HFFc6 (cell line): ENCODE results near the gene ANKRD55. TPM values are rescaled to one million over a fixed set of nuclear protein-coding genes. Genes with fewer than 3 reads are reported as not detected.

Experiments
- DNase-seq: peaks from one replicate; pipeline ENCODE4 v3.0.0-alpha.2; 2018
- H3K27ac Mint-ChIP-seq: 2 replicates; pipeline ENCODE4 v1.8.0; 2020; ENCODE audit warnings: mild to moderate bottlenecking, mixed read lengths
- H3K27me3 Mint-ChIP-seq: 2 replicates; pipeline ENCODE4 v1.8.0; 2021; ENCODE audit warnings: mild to moderate bottlenecking, moderate library complexity, mixed read lengths; ENCODE audit not compliant: insufficient read depth
- H3K36me3 Mint-ChIP-seq: 2 replicates; pipeline ENCODE4 v1.8.0; 2021; ENCODE audit warnings: low read depth, mixed read lengths
- H3K4me1 Mint-ChIP-seq: 2 replicates; pipeline ENCODE4 v1.8.0; 2020; ENCODE audit warnings: low read depth, mixed read lengths
- H3K4me3 Mint-ChIP-seq: 2 replicates; pipeline ENCODE4 v1.8.0; 2020; ENCODE audit warnings: mild to moderate bottlenecking, moderate library complexity, mixed read lengths
- H3K9me3 Mint-ChIP-seq: 2 replicates; pipeline ENCODE4 v1.8.0; 2020; ENCODE audit warnings: mild to moderate bottlenecking, mixed read lengths
- CTCF ChIP-seq: fragments of 200-600 bp; sonication (generic); IDR thresholded peaks from 2 replicates; pipeline ENCODE4 v1.5.0; 2021; ENCODE audit warnings: antibody characterized with exemption, mild to moderate bottlenecking
- total RNA-seq, 6 experiments: library from RNA; stranded (reverse); fragmentation: NEBNext Ultra II Directional; extraction: Animal tissue kit (Norgen Biotek cat#: 25700); gene quantifications; 2 replicates in 1 of 6; 3 replicates in 5 of 6; pipeline ENCODE4 v1.2.3, GENCODE V29; 2021

Gene ANKRD55
- total RNA-seq, 6 experiments from 2014 or later: not detected

GRCh38 chr5:56071470-56071869 lies 161.7 kb downstream of the ANKRD55 start:
- Mint-ChIP-seq H3K4me1 (peaks cover 30% of the 10 kb centered on the region), H3K27me3 (peaks cover 7% of the 10 kb centered on the region), H3K27ac (no peak overlapping the region), H3K4me3 (no peak overlapping the region), H3K36me3 (no peaks in the 10 kb centered on the region), H3K9me3 (no peaks in the 10 kb centered on the region)
- DNase-seq: no peak
- TF ChIP-seq CTCF: no peak

GRCh38 chr5:56070851-56071465 lies 162.2 kb downstream of the ANKRD55 start:
- Mint-ChIP-seq H3K27me3 (peaks cover 7% of the 10 kb centered on the region), H3K4me1 (peaks cover 30% of the 10 kb centered on the region), H3K27ac (no peak overlapping the region), H3K4me3 (no peak overlapping the region), H3K9me3 (no peaks in the 10 kb centered on the region), H3K36me3 (no peaks in the 10 kb centered on the region)
- DNase-seq: no peak
- TF ChIP-seq CTCF: no peak

GRCh38 chr5:56069652-56070226 lies 163.4 kb downstream of the ANKRD55 start:
- Mint-ChIP-seq H3K4me3 (no peak overlapping the region), H3K36me3 (no peaks in the 10 kb centered on the region), H3K27ac (no peak overlapping the region), H3K4me1 (peaks cover 32% of the 10 kb centered on the region), H3K27me3 (peaks cover 5% of the 10 kb centered on the region), H3K9me3 (no peaks in the 10 kb centered on the region)
- TF ChIP-seq CTCF: no peak
- no peak for DNase-seq

GRCh38 chr5:56066931-56067450 lies 166.1 kb downstream of the ANKRD55 start:
- Mint-ChIP-seq H3K27ac (no peak overlapping the region), H3K4me1 (peaks cover 25% of the 10 kb centered on the region), H3K36me3 (no peaks in the 10 kb centered on the region), H3K9me3 (no peaks in the 10 kb centered on the region), H3K27me3 (peaks cover 5% of the 10 kb centered on the region), H3K4me3 (no peak overlapping the region)
- TF ChIP-seq CTCF: no peak
- DNase-seq: no peak

GRCh38 chr5:56064984-56065383 lies 168.1 kb downstream of the ANKRD55 start:
- H3K4me1 Mint-ChIP-seq: peaks cover 8% of the 10 kb centered on the region; the same call in 1 of the 2 replicates
- no peak overlapping the region for H3K27ac Mint-ChIP-seq
- DNase-seq: no peak
- H3K36me3 Mint-ChIP-seq: no peaks in the 10 kb centered on the region
- no peak overlapping the region for H3K4me3 Mint-ChIP-seq
- peaks cover 7% of the 10 kb centered on the region for H3K27me3 Mint-ChIP-seq
- H3K9me3 Mint-ChIP-seq: no peaks in the 10 kb centered on the region
- TF ChIP-seq CTCF: no peak
